HepG2 (cell line): Measurements from ENCODE around the gene TPRKB. TPM values are rescaled to one million over a fixed set of nuclear protein-coding genes. Genes with fewer than 3 reads are reported as not detected.

Experiments
- ATAC-seq: fragments of 200-7000 bp; cut with Tn5 transposase; 3 replicates; pipeline ENCODE4 v1.9.1; 2020; ENCODE audit warnings: mild to moderate bottlenecking, moderate library complexity
- Bru-seq: library from RNA; stranded (reverse); fragments of 400-500 nt; gene quantifications from one replicate; lab custom pipeline; 2021; lab: Mats Ljungman, UMichigan
- BruChase-seq, 2 experiments: library from RNA; stranded (reverse); fragments of 400-500 nt; gene quantifications; one replicate each; lab custom pipeline; 2021; lab: Mats Ljungman, UMichigan
- BruUV-seq: library from RNA; stranded (reverse); fragments of 400-500 nt; replicated peaks from 2 replicates; lab custom pipeline; 2021; lab: Mats Ljungman, UMichigan
- CTCF ChIA-PET: fragments of 300-600 bp; formaldehyde crosslinking; extraction: SDS; loops from one replicate; lab custom pipeline; 2021; ENCODE audit warnings: low total read pairs, inconsistent platforms, low intra/inter-chr PET ratio; lab: Yijun Ruan, JAX
- POLR2A ChIA-PET: fragments of 350-600 bp; sonication (Branson Sonifier 250); formaldehyde crosslinking; loops from one replicate; lab custom pipeline; 2020; ENCODE audit warnings: antibody characterized with exemption, inconsistent platforms; lab: Yijun Ruan, JAX
- DNase-seq: peaks from one replicate; pipeline ENCODE4 v3.0.0-alpha.2; 2015; ENCODE audit warnings: low spot score
- FAIRE-seq: peaks from 3 replicates; lab custom pipeline; 2011; peaks lifted over from hg19 to GRCh38; lab: Jason Lieb, UNC
- H2AFZ ChIP-seq: one replicate; pipeline ENCODE4 v1.6.1; 2011; ENCODE audit warnings: low read length, inconsistent platforms
- H3K27ac ChIP-seq: fragments of 300-600 bp; 3 replicates; pipeline ENCODE4 v1.8.0; 2011; ENCODE audit warnings: mixed run types, mild to moderate bottlenecking, mixed read lengths, low read length, inconsistent platforms; ENCODE audit not compliant: insufficient read depth; ENCODE audit errors: extremely low read length
- H3K27me3 ChIP-seq, 2 experiments: fragments of 200-600 bp in 1 of 2; 2 replicates in 1 of 2; 3 replicates in 1 of 2; pipeline versions ENCODE4 v1.6.0 to v1.8.0; 2011; ENCODE audit warnings: low read length in 2 of 2, mild to moderate bottlenecking in 2 of 2, moderate library complexity in 2 of 2, inconsistent platforms in 1 of 2; ENCODE audit not compliant: insufficient read depth in 2 of 2, control insufficient read depth in 1 of 2
- H3K36me3 ChIP-seq, 2 experiments: fragments of 200-600 bp in 1 of 2; replicated peaks in 1 of 2; 2 replicates in 1 of 2; 3 replicates in 1 of 2; pipeline versions ENCODE4 v1.5.1 to v1.8.0; 2011; ENCODE audit warnings: low read length in 2 of 2, inconsistent platforms in 1 of 2; ENCODE audit not compliant: insufficient read depth in 2 of 2, control insufficient read depth in 1 of 2
- H3K4me1 ChIP-seq: 2 replicates; pipeline ENCODE4 v1.5.1; 2012; ENCODE audit warnings: low read length, inconsistent platforms; ENCODE audit not compliant: insufficient read depth
- H3K4me2 ChIP-seq: 2 replicates; pipeline ENCODE4 v1.6.0; 2011; ENCODE audit warnings: low read depth, low read length, inconsistent platforms
- H3K4me3 ChIP-seq, 3 experiments: fragments of 200-600 bp in 1 of 3; sonication (generic), shearing (Covaris generic) in 1 of 3; replicated peaks in 1 of 3; 2 replicates each; pipeline ENCODE4 v1.5.1; 2011 to 2016; ENCODE audit warnings: low read length in 3 of 3, inconsistent platforms in 2 of 3, low read depth in 2 of 3, mild to moderate bottlenecking in 2 of 3, control low read depth in 1 of 3, mixed read lengths in 1 of 3; ENCODE audit not compliant: insufficient read depth in 1 of 3
- H3K79me2 ChIP-seq: one replicate; pipeline ENCODE4 v1.6.1; 2011; ENCODE audit warnings: low read length, inconsistent platforms; ENCODE audit not compliant: insufficient read depth
- H3K9ac ChIP-seq: 2 replicates; pipeline ENCODE4 v1.6.0; 2011; ENCODE audit warnings: mild to moderate bottlenecking, low read depth, low read length, inconsistent platforms; ENCODE audit not compliant: insufficient read depth
- H3K9me3 ChIP-seq: 2 replicates; pipeline ENCODE4 v1.5.1; 2012; ENCODE audit warnings: mild to moderate bottlenecking, low read length
- H4K20me1 ChIP-seq: 2 replicates; pipeline ENCODE4 v1.6.0; 2011; ENCODE audit warnings: inconsistent platforms, mild to moderate bottlenecking, low read length, moderate library complexity; ENCODE audit not compliant: insufficient read depth
- HIVEP1 ChIP-seq: sonication (generic); formaldehyde crosslinking; IDR thresholded peaks from 2 replicates; pipeline ENCODE4 v1.4.0; 2020; ENCODE audit warnings: mild to moderate bottlenecking, missing genetic modification reagents
- MEIS1 ChIP-seq: sonication (generic); formaldehyde crosslinking; IDR thresholded peaks from 2 replicates; pipeline ENCODE4 v1.9.0; 2021; ENCODE audit warnings: mild to moderate bottlenecking, missing genetic modification reagents, moderate library complexity, borderline replicate concordance
- MYC ChIP-seq: sonication (generic); formaldehyde crosslinking; IDR thresholded peaks from 2 replicates; pipeline ENCODE4 v1.9.0; 2021; ENCODE audit warnings: missing genetic modification reagents, borderline replicate concordance
- SMAD1 ChIP-seq: sonication (generic); formaldehyde crosslinking; IDR thresholded peaks from 2 replicates; pipeline ENCODE4 v1.4.0; 2020; ENCODE audit warnings: missing genetic modification reagents, low read depth, mild to moderate bottlenecking, borderline replicate concordance
- TARDBP ChIP-seq: sonication (generic); formaldehyde crosslinking; IDR thresholded peaks from 2 replicates; pipeline ENCODE4 v1.8.0; 2022; ENCODE audit warnings: mild to moderate bottlenecking, missing genetic modification reagents
- ZNF124 ChIP-seq: sonication (generic); formaldehyde crosslinking; IDR thresholded peaks from 2 replicates; pipeline ENCODE4 v1.4.0; 2020; ENCODE audit warnings: missing genetic modification reagents
- ZNF354B ChIP-seq: sonication (generic); formaldehyde crosslinking; IDR thresholded peaks from 2 replicates; pipeline ENCODE4 v1.8.0; 2022; ENCODE audit warnings: mild to moderate bottlenecking, missing genetic modification reagents
- ZNF484 ChIP-seq: sonication (generic); formaldehyde crosslinking; IDR thresholded peaks from 2 replicates; pipeline ENCODE4 v1.5.1; 2020; ENCODE audit warnings: mild to moderate bottlenecking, low read depth, missing genetic modification reagents, borderline replicate concordance
- ZNF724P ChIP-seq: sonication (generic); formaldehyde crosslinking; IDR thresholded peaks from 2 replicates; pipeline ENCODE4 v1.8.0; 2022; ENCODE audit warnings: missing genetic modification reagents, borderline replicate concordance
- WGBS: methylation state at CpG from one replicate; pipeline ENCODE4 v1.1.6; 2017; ENCODE audit warnings: low lambda C conversion rate; 5-methylcytosine and 5-hydroxymethylcytosine counted together
- in situ Hi-C: cut with HindIII; loops from 2 replicates; pipeline ENCODE4 v1.10.0; 2017; ENCODE audit warnings: low pct_unique_long_range_greater_than_20kb; ENCODE audit not compliant: extremely low pct_ligation_motif_present
- intact Hi-C: fragments of 100-400 bp; cut with micrococcal nuclease; formaldehyde crosslinking; loops from one replicate; pipeline ENCODE4 v1.10.0; 2022; ENCODE audit not compliant: unreplicated experiment
- long read RNA-seq, 2 experiments: library from RNA in 1 of 2; library from polyadenylated mRNA in 1 of 2; stranded (forward) in 1 of 2; unstranded in 1 of 2; transcript quantifications; one replicate each; pipeline ENCODE4 v2.0.0, GENCODE V29; 2019 to 2022
- polyA minus RNA-seq, 3 experiments: library from RNA; depleted of rRNA, polyadenylated mRNA; stranded (reverse); fragments of >200 nt; gene quantifications; 2 replicates each; pipeline ENCODE4 v1.2.3, GENCODE V29; 2011; ENCODE audit warnings: low replicate concordance in 1 of 3
- polyA plus RNA-seq, 8 experiments: library from polyadenylated mRNA; depleted of rRNA in 3 of 8; stranded (reverse) in 7 of 8; unstranded in 1 of 8; fragments of >200 nt; fragmentation: Illumina TruSeq in 4 of 8; extraction: Trizol in 4 of 8; gene quantifications; 2 replicates each; pipeline versions ENCODE4 v1.2.1 to v1.2.3, GENCODE V29; 2011 to 2016; ENCODE audit warnings: low read depth in 4 of 8, missing spikeins in 1 of 8, mixed read lengths in 1 of 8; ENCODE audit not compliant: insufficient read depth in 1 of 8
- total RNA-seq, 5 experiments: library from RNA; depleted of rRNA; stranded (reverse); fragments of >200 nt; fragmentation: Illumina TruSeq; extraction: Trizol; gene quantifications; 2 replicates each; pipeline ENCODE4 v1.2.3, GENCODE V29; 2016; ENCODE audit warnings: low read depth in 1 of 5
- TF ChIP-seq, protein P1 (sequence below): sonication (generic); formaldehyde crosslinking; IDR thresholded peaks from 2 replicates; pipeline ENCODE4 v1.4.0; 2020; ENCODE audit warnings: missing genetic modification reagents; ENCODE audit errors: not compliant biosample characterization
- TF ChIP-seq, protein P2 (sequence below): sonication (generic); formaldehyde crosslinking; IDR thresholded peaks from 2 replicates; pipeline ENCODE4 v1.8.1; 2023; ENCODE audit warnings: missing genetic modification reagents, inconsistent platforms, borderline replicate concordance
- TF ChIP-seq, protein P3 (sequence below): sonication (generic); IDR thresholded peaks from 2 replicates; pipeline ENCODE4 v1.6.1; 2016; ENCODE audit warnings: low read depth, borderline replicate concordance

Gene TPRKB
- total RNA-seq (2016; rRNA removed; fragmentation: Illumina TruSeq; extraction: Trizol) (58.0 and 73.8 TPM in 2 replicates), polyA plus RNA-seq (2011; rRNA removed) (23.4 and 32.0 TPM in 2 replicates), polyA minus RNA-seq (2011; rRNA and poly(A)+ RNA removed; ENCODE audit: low replicate concordance) (1.3 and 7.5 TPM in 2 replicates), Bru-seq, nascent RNA (percentile 78 among the genes with signal in this experiment), BruChase-seq, experiment 1, labeled RNA remaining after a 6-hour chase (percentile 80 among the genes with signal in this experiment), BruChase-seq, experiment 2, labeled RNA remaining after a 2-hour chase (percentile 83 among the genes with signal in this experiment)
- 30.1 and 30.9 TPM in 2 replicates for total RNA-seq (2016; cell fraction: cytosol; rRNA removed; fragmentation: Illumina TruSeq; extraction: Trizol; ENCODE audit: low read depth)
- total RNA-seq (2016; cell fraction: insoluble cytoplasmic fraction; rRNA removed; fragmentation: Illumina TruSeq; extraction: Trizol) = 53.8 and 79.5 TPM in 2 replicates
- total RNA-seq (2016; cell fraction: membrane; rRNA removed; fragmentation: Illumina TruSeq; extraction: Trizol) = 43.1 and 43.8 TPM in 2 replicates
- total RNA-seq (2016; cell fraction: nucleus; rRNA removed; fragmentation: Illumina TruSeq; extraction: Trizol) = 23.3 and 30.5 TPM in 2 replicates
- polyA plus RNA-seq (2011; cell fraction: cytosol; rRNA removed) = 21.7 and 26.1 TPM in 2 replicates
- 7.1 and 7.7 TPM in 2 replicates for polyA plus RNA-seq (2011; cell fraction: nucleus; rRNA removed)
- polyA plus RNA-seq (2012) = 38.9 and 50.9 TPM in 2 replicates
- polyA plus RNA-seq (2016; cell fraction: cytosol; fragmentation: Illumina TruSeq; extraction: Trizol; ENCODE audit: low read depth) = 52.0 and 61.1 TPM in 2 replicates
- 106 and 125 TPM in 2 replicates for polyA plus RNA-seq (2016; cell fraction: insoluble cytoplasmic fraction; fragmentation: Illumina TruSeq; extraction: Trizol; ENCODE audit: low read depth)
- 56.9 and 59.4 TPM in 2 replicates for polyA plus RNA-seq (2016; cell fraction: membrane; fragmentation: Illumina TruSeq; extraction: Trizol; ENCODE audit: low read depth)
- polyA plus RNA-seq (2016; cell fraction: nucleus; fragmentation: Illumina TruSeq; extraction: Trizol; ENCODE audit: insufficient read depth, low read depth) = 51.6 and 51.9 TPM in 2 replicates
- 4.6 and 6.5 TPM in 2 replicates for polyA minus RNA-seq (2011; cell fraction: cytosol; rRNA and poly(A)+ RNA removed)
- polyA minus RNA-seq (2011; cell fraction: nucleus; rRNA and poly(A)+ RNA removed) = 9.0 and 14.4 TPM in 2 replicates
- long read RNA-seq, experiment 1, transcript TPRKB-202 (6 exons, 819 nt) = minor isoform, 12 of 77 reads
- long read RNA-seq, experiment 1, transcript TPRKB-201 (5 exons, 748 nt) = major isoform, 22 of 77 reads
- long read RNA-seq, experiment 1, transcript TPRKB-203 (6 exons, 816 nt) = minor isoform, 5 of 77 reads
- long read RNA-seq, experiment 1, partial matches to known transcripts = 22 of 77 reads
- long read RNA-seq, experiment 1, other reads (novel, unspliced or antisense) = 15 of 77 reads
- long read RNA-seq, experiment 2, transcript TPRKB-201 (5 exons, 748 nt) = major isoform, 5 of 29 reads
- long read RNA-seq, experiment 2, transcript TPRKB-208 (2 exons, 730 nt) = major isoform, 5 of 29 reads
- long read RNA-seq, experiment 2, partial matches to known transcripts = 12 of 29 reads
- long read RNA-seq, experiment 2, other reads (novel, unspliced or antisense) = 7 of 29 reads

DNA sequence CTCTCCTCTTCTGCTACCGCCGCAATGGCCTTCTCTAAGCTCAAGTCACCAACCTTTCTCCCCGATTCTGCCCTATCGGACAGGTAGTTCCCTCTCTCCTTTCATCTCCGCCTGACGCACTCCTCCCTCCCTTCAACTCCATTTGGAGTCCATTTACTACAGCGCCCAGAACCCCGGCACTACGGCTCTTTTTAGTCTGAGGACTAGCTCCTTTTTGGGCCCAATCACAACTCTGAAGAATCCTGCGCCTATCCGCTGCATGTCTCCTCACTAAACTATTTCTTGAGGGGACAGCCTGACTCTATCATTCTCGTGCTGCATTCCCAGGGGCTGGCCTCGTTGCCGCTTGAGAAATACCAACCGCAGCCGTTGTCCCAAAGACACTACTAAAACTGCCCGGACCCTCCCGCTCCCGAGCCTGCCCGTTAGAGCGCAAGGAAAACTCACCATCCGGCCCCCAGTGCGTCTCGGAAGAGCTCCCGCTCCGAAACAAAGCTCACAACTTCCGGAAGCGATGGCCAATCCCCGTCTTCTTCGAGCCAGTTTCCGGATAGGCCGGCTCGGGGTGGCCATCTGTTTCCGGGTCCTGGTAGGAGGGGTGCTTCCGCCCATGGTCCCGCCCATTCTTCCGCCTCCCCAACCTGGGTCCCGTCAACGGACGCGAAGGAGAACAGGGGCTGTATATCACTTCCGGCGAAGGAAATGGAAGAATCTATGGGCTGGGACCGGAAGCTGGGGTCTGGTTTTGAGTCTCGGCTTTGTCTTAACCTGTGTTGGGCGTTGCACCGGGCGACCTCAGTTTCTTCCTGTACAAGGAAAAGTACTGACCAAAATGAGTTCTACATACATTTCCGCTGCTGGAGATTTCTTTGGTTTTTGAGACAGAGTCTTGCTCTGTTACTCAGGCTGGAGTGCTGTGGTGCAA is at the start of gene TPRKB:
TPRKB (minus strand) TSS at position 491 of the 925 bp plus-strand sequence. CDS start 2,776 bp downstream, outside the sequence.
- Histone ChIP-seq H3K4me1 (peaks cover 17% of the 10 kb centered on the region; the same call in 1 of the 2 replicates), H3K4me3 (peak within 1 kb of the TSS; percentile 83 to 88 (median 84)), H3K27me3 (peaks cover 0 to 4% of the 10 kb centered on the region in 2 experiments; a peak in 1 of 5 replicates), H3K27ac (peak within 1 kb of the TSS; percentile 66), H4K20me1 (no peaks in the 10 kb centered on the region), H3K36me3 (peaks cover 0 to 20% of the 10 kb centered on the region in 2 experiments; a peak in 2 of 5 replicates), H3K4me2 (peak within 1 kb of the TSS; percentile 98), H3K79me2 (peaks cover 15% of the 10 kb centered on the region), H2AFZ (peak within 1 kb of the TSS; percentile 91), H3K9me3 (0 out of 2 replicates have a peak, but pooled peaks cover 6% of the 10 kb centered on the region), H3K9ac (peak within 1 kb of the TSS; percentile 87)
- in situ Hi-C loops = no loop called here
- no TSS peak for BruUV-seq
- DNase-seq (peak; percentile 97), FAIRE-seq (peak; percentile 90), ATAC-seq (peak; percentile 98)
- intact Hi-C loops = no loop called here
- POLR2A ChIA-PET = interaction anchor here (0.6 to 1.7 kb wide), 17 partner anchors 8 to 703 kb away, joined by 3 to 9 read pairs (median 4); partner anchors contain the start of genes DGUOK, DUSP11, MOB1A and NAT8
- CTCF ChIA-PET = no interaction called here
- 12% methylated on average over 36 of the region's 49 CpGs for WGBS
- TF ChIP-seq HIVEP1 (CRISPR knock-in tag) = 0 out of 2 replicates have a peak, but pooled peaks have one; percentile 44
- TF ChIP-seq ZNF484 (CRISPR knock-in tag) = no peak
- TF ChIP-seq ZNF124 (CRISPR knock-in tag) = peak; percentile 77; the same call in 1 of the 2 replicates
- TF ChIP-seq TARDBP (CRISPR knock-in tag) = peak; percentile 94
- no peak for TF ChIP-seq ZNF354B (CRISPR knock-in tag)
- peak; percentile 83; the same call in 1 of the 2 replicates for TF ChIP-seq MEIS1
- no peak for TF ChIP-seq ZNF724P
- TF ChIP-seq, protein P1, sequence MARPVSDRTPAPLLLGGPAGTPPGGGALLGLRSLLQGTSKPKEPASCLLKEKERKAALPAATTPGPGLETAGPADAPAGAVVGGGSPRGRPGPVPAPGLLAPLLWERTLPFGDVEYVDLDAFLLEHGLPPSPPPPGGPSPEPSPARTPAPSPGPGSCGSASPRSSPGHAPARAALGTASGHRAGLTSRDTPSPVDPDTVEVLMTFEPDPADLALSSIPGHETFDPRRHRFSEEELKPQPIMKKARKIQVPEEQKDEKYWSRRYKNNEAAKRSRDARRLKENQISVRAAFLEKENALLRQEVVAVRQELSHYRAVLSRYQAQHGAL = no peak
- TF ChIP-seq, protein P2, sequence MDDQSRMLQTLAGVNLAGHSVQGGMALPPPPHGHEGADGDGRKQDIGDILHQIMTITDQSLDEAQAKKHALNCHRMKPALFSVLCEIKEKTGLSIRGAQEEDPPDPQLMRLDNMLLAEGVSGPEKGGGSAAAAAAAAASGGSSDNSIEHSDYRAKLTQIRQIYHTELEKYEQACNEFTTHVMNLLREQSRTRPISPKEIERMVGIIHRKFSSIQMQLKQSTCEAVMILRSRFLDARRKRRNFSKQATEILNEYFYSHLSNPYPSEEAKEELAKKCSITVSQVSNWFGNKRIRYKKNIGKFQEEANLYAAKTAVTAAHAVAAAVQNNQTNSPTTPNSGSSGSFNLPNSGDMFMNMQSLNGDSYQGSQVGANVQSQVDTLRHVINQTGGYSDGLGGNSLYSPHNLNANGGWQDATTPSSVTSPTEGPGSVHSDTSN (CRISPR knock-in tag) = no peak
- TF ChIP-seq SMAD1 (CRISPR knock-in tag) = peak; percentile 89; the same call in 1 of the 2 replicates
- TF ChIP-seq, protein P3, sequence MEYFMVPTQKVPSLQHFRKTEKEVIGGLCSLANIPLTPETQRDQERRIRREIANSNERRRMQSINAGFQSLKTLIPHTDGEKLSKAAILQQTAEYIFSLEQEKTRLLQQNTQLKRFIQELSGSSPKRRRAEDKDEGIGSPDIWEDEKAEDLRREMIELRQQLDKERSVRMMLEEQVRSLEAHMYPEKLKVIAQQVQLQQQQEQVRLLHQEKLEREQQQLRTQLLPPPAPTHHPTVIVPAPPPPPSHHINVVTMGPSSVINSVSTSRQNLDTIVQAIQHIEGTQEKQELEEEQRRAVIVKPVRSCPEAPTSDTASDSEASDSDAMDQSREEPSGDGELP = peak; percentile 94
- TF ChIP-seq MYC (CRISPR knock-in tag) = peak; percentile 68
